NCI-H1694 treated with DMSO at 0.1 percent for 48 hours (cell line): Measurements from ENCODE around the gene KIF16B.
"Not testable (repeated sequence)": the region's sequence is repeated elsewhere in the genome, so short reads cannot be mapped to it uniquely, and the experiment has no call there.

ENCODE experiments used
- DNase-seq: peaks from one replicate; lab custom pipeline; 2025; lab: John Stamatoyannopoulos, UW

Gene KIF16B

DNA sequence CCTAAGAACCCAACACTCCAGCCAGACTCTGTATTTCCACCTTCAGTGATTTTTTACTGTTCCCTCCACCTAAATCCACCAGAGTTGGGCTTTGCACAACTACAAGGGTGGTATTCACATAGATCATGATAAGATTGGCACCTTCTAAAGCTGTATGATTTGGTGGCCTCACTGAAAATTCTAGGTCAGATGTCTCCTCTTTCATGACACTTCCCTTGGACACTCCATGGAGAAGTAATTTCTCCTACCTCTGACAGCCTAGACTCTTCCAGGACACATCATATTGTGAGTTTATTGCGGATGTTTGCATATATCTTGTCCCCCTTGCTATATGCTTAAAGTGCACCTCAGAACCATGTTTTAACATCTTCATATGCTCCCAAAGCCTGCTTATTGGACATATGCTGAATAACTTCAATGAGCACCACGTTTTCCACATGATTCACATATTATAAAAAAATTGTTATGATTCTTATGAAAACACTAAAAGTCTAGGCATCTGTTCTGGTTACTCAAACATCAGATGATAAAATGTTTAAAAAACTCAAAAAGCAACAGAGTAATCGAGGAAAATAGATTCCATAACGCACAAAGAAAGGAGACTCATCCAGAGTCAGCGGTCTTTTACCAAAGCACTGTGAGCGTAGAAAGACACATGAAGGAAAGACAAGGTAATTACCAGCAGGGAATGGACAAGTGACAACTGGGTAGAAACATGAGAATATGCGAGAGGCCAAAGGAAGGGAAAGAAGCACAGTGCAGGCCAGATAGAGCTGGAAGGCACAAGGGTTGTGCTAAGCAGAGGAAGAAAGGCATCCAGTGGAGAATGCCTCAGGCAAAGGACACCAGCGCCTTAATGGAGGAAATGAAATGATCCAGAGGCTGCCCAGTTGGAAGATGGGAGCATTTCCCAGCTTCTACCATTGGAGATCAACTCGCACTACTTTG, 46.5 kb downstream of the KIF16B start:
- no peak for DNase-seq

DNA sequence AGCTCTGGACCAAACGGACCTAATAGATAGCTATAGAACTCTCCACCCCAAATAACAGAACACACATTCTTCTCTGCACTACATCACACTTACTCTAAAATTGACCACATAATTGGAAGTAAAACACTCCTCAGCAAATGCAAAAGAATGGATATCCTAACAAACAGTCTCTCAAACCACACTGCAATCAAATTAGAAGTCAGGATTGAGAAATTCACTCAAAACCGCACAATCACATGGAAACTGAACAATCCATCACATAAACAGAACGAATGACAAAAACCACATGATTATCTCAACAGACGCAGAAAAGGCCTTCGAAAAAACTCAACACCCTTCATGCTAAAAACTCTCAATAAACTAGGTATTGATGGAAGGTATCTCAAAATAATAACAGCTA, 50.6 kb downstream of the KIF16B start:
- DNase-seq: not testable (repeated sequence)

DNA sequence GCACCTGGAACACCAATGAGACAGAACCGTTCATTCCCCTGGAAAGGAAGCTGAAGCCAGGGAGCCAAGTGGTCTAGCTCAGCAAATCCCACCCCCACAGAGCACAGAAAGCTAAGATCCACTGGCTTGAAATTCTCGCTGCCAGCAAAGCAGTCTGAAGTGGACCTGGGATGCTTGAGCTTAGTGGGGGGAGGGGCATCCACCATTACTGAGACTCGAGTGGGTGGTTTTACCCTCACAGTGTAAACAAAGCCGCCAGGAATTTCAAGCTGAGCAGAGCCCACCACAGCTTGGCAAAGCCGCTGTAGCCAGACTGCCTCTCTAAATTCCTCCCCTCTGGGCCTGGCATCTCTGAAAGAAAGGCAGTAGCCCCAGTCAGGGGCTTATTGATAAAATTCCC, 53.1 kb downstream of the KIF16B start:
- DNase-seq: no peak

DNA sequence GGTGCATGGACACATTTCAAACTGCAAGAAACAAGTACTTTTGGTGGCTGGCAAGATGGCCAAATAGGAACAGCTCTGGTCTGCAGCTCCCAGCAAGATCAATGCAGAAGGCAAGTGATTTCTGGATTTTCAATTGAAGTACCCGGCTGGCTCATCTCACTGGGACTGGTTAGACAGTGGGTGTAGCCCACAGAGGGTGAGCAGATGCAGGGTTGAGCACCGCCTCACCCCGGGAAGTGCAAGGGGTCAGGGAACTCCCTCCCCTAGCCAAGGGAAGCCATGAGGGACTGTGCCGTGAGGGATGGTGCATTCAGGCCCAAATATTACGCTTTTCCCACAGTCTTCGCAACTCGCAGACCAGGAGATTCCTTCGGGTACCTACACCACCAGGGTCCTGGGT, 53.6 kb downstream of the KIF16B start:
- DNase-seq: not testable (repeated sequence)

DNA sequence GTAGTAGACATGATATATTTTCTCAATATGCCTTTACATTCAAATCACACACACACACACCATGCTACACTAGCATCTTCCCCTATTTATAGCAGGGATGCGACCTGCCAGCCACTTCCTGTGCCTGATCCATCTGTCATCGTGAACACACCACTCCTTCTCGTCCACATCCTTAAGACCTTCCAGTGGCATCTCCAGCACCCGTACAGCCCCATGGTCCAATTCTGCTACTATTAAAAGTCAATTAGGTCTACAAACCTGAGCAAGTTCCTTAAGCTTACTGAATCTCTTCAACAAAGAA, 54.5 kb downstream of the KIF16B start:
- DNase-seq: no peak

DNA sequence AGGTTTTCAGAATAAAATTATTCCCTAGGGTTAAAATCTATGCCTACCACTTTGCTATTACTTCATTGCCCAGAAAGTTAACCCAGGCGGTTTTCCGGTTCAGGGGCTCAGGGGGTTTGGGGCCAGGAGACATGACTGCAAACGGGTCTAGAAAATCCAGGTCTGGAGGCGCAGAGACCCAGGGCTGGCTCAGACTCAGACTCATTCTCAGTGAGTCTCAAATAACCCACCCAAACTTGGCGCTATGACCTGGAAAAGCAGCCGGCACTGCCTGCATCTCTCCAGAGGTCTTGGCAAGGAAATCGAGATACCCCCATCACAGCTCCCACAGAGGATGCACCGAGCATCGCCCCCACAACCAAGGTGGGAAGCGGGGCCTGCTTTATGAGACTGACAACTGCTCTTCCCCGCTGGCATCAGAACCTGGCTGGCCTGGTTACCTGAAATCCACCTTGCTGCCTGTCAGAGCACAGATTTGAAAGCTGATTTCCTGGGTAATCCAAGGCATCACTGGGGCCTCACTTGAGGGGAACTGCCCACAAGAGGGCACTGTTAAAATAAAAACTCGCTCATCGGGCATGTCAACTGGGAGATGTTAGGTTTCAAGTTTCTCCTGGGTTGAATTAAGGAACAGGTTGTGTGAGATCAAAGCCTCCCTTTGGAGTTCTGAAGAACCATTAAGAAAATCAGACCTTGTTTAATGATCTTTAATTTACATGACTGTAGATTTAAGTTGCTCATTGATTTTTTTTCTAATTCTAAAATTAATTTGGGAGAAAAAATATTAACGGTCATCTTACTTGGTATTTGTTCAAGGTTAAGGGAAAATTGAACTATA, 55.1 kb downstream of the KIF16B start:
- peak; percentile 33 for DNase-seq

DNA sequence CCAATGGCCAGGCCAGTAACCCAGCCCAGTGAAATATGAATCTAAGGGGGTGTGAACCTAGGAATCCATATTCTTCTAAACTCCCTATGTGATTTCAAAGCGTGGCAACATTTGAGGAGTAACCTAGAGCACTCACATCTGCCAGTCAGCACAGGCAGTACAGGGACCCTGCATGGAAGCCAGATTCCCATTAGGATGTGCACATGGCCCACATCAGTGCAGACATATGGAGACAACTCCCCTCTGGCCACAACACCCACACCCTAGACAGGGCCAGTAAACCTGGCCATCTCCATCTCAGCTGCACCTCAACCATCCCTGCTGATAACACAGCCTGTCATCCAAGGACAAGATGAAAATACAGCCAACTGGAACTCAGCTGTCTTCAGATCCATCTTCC, 56.5 kb downstream of the KIF16B start:
- DNase-seq: no peak

DNA sequence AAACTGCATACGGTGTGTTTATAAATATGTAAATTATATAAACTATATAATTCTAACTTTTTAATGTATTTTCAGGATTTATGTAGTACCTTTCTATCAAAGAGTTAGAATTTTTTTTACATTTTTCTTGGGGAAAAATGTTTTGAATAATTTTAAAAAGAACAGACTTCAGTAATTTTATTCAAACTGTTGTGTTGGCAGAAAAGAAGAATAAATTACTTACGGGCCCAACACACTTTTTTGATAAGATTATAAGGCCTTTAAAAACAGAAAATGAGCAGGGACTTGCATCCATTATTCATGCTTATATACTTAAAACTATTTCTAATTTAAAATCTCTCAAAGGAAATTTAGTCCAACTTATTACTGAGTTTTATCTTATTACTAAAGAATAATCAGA, 58.2 kb downstream of the KIF16B start:
- no peak for DNase-seq

DNA sequence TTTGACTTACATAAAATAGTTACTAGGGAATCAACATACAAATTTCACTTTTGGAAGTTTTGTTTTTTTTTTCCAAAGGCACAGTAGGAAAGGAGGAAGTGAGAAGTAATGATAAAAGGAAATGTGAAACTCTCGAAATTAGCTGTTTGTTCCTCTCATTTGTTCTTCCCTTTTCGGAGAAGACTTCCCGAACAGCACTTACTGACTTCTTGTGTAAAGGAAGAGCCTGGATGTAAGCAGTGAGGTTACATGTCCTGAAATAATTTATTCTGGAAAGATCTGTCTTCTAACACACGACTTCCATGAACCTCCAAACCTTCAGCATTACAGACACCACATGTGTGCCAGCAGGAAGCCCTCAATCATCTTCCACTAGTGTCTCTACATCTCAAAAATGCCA, 59.1 kb downstream of the KIF16B start:
- DNase-seq: no peak

DNA sequence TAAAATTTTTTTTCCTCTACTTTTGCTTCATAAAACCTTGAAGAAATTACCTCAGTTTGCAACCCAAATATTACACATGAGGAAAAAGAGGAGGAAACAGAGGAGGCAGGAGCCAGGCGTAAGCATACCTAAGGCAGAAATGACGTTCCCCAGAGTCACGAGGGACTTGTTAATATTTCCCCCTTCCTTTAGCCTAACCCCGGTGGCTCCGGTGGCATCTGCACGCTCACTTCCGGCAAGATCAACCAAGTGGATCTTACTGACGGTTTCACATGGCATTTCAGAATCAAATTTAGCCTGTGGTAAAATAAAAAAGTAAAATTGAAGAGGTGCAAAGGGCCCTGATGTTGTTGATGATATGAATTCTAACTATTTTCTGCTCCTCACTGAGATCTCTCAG, 67.4 kb downstream of the KIF16B start:
- DNase-seq: no peak

DNA sequence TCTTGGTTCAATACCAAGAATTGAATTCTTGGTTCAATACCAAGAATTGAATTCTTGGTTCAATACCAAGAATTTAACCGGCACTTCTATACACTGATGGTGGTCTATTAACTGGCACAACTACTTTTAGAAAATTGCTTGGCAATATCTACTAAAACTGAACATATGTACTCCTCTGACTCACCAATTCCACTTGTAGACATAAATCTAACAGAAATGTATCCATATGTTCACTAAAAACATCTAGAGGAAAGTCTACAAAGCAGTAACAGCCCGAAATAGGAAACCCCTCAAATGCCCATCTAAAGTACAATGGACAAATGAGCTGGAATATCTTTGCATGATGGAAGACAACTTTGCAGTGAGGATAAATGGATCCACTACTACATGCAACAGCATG, 71.9 kb downstream of the KIF16B start:
- DNase-seq: peak; percentile 69

DNA sequence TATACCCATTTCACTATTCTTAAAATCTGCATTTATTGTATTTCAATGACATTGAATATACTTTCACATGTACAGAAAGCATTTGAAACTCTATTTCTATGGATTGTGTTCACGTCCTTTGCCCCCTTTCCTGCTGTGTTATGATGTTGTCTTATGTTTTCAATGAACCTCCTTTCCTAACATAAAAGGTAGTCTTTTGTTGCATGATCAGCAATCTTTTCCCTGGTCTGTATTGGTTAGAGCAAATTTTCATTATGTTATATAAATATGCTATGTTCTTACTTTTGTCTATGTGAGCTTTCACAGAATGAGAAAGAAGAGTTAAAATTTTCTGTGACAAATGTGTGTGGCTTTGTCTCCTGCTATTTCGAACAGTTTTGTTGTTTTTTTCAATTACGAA, 73.1 kb downstream of the KIF16B start:
- no peak for DNase-seq

DNA sequence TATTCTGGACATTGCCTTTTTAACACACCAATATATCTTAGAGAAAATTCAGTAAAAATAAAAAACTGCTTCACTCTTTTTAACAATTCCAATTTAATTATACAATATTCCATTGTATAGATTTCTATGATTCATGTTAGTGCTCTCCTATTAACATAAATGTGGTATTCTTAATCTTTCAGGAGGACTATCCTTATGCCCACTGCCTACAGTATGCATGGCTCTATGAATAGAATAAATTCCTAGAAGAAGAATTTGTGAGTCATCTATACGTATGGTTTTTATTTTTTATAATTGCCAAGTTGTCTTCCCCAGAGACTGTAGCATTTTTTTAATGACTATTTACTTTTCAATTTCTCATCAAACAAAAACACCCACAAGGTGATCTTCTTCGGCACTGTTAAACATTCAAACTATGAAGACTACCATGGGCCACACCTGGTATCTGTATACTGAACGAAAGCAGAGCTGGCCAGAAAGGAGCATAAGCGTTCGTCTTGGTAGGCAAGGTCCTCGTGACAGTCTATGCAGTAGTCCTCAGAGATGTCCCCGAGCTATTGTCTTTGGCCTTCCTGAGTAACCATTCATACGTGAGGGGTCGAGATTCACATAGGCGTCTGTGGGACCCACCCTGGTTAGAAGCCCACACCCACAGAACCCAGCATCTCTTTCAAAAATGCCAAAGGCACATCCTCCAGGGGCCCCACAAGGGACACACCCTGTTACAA, 74.6 kb downstream of the KIF16B start:
- no peak for DNase-seq

DNA sequence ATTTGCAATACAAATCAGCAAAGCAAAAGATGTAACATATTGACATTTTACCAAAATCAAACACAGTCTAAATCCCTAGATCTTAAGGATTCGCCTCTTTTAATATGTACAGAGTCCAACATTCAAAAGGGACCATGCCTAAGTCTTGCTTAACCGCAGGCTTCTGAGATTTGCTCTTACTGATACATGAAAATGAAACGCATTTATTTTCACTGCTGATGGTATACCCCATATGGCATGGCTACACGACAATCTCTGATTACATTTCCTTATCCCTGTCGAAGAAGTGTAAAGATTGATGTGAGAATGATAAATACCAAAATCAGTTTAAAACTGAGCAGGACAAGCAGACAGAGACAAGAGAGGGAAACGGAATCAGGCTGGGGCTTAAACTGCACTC, 75.4 kb downstream of the KIF16B start:
- DNase-seq: no peak

DNA sequence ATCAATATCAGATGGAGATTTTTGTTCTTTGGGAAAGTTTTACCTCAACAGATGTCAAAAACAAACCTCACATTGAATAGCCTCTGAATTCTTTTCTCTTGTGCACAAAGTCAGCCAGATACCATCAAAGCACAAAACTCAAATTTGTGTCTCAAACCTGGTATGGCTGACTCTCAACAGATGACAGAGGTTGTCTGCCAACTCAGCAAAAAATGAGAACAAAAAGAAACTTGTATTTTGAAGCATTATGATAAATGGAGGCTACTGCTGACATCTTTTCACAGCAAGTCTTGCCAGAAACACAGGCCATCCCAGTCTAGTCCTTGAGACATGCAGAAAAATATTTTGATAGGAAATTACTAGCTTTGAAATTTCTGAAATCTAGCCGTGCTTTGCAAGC, 79.8 kb downstream of the KIF16B start:
- no peak for DNase-seq

DNA sequence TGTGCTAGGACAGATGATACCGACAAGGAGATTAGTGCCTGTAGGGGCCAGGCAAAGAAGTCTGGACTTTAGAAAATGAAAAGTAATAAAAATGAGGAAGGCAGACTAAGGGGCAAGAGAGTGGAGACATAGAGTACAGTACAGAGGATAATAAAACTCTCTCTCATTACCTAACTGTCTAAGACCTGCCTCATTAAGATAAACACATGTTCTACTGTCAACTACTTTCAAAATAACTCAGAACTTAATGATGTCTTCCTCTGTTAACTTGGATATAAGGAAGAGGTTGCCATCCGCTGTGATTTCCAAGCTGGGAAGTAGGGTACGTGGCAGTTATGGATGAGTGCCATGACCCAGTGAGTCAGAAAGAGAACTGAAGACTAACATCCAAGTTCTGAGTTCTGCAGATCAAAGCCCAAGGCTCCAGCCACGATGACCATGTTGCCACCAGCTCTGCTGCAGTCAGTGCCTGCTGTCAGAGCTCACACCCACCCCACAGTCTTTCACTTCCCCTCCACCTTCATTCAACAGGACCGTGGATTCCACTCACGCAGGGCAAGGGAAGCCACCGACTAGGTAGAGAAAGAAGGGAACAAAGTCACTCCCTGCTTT, 81.8 kb downstream of the KIF16B start:
- DNase-seq: no peak

DNA sequence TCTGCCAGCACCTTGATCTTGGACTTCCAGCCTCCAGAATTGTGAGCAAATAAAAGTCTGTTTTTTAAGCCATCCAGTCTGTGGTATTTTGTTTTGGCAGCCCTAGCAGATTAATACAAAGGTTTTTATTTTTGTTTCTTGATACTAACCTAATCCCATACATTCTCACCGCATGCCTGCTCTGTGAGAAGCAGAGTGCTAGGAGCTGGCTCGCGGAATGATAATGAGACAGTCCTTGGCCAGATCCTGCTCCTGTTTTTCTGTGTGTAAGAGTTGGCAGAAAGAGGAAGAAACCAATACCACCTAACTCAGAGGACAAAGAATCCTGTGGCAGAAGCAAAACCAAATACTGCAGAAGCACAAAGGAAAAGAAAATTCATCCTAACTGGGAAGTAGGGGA, 82.6 kb downstream of the KIF16B start:
- no peak for DNase-seq

DNA sequence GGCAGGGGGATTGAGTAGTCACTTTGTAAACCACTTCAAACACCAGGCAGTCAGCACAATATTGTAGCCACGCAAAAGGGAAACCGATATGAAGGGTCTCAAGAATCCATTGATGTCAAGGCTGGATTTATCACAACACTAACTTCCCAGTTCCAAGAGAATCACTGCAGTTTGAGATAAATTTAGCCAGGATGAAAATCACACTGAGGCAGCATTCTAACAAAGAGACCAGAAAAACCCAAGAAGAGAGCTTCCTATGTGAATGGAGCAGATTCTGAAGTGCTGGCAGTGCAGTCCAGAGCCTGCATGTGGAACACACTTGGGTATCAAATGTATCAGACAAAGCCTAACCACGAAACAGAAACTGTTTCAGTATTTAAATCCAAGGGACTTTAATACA, 84.6 kb downstream of the KIF16B start:
- peak; percentile 31 for DNase-seq

DNA sequence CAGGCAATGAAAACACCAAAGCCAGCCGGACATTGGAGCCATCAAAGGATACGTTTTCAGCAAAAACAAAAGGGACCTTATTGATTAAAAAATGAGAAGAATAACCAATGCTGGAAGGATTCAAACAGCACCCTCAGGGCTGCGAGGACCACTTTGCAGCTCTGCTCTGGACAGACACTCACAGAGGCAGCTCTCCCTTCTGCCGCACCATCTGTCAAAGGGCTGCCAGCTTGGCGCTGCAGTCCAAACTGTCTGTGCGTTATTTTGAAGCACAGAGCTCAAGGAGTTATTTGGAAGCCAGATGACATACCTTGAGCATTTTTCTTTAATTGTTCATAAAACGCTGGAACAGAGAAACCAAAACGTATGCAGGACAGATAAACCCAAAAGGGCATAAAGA, 85.2 kb downstream of the KIF16B start:
- DNase-seq: peak; percentile 73

DNA sequence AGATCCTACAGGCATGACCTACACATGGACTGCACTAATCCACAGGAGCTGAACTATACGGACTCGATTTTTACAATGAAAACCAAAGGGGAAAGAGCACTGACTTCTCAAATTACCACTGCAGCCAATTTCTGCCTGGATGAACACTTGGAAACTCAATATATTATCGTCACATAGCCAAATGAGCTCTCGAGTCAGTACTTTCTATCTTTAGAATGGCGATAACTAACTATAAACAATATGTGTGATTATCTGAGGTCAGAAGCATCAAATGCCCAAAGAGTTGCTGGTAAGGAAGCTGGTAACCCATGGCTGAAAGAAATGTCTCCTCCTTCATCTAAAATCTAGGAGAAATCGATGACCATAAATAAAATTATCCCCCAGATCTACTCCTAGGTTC, 86.7 kb downstream of the KIF16B start:
- DNase-seq: no peak

DNA sequence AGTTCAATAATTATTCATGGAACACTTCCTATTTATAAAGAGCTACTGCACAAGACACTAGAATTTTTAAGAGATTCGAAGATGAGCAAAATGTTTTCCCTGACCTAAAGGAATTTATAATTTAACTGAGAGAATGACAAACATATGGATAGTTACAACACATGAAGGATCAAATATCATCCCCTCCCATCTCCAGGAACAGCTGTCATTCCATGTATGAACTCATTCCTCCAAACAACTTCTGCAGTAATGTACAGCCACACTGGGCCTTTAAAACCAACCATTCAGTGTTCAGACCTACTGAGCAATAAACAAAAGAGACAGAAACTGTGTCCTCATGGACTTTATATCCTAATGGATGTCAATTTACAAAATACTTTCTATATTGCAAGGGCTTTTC, 87.8 kb downstream of the KIF16B start:
- DNase-seq: peak; percentile 80

DNA sequence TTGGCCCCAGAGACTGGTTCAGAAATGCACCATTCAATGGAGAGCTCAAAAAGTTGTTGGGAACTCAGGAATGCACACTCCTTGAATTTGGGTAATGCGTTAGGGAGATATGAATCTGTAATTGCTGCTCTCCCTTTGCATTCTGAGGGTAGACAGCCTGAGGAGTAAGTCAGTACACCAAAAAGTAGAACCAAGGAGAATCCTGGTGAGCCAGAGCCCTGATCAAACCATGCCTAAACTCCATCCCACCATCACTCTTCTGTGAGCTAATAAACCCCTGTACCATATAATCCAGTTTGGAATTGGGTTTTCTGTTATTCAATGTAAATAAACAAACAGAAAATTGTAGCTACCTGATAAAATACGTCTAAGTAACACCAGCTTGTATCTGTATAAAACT, 90.2 kb downstream of the KIF16B start:
- no peak for DNase-seq
